SHP77 treated with DMSO at 0.1 percent for 48 hours (cell line): Measurements from ENCODE around the gene CES4A.

Experiments used
- DNase-seq: peaks from one replicate; lab custom pipeline; 2025; lab: John Stamatoyannopoulos, UW

Gene CES4A

GRCh38 chr16:67053767-67054334 lies 65.5 kb downstream of the CES4A start:
- DNase-seq, result no peak

- DNase-seq, result no peak
These were observed 66.5 kb downstream of the CES4A start for GRCh38 chr16:67054901-67055300.

- no peak for DNase-seq
These were observed 67.5 kb downstream of the CES4A start for GRCh38 chr16:67055712-67056487.
